Upper lobe of left lung (tissue), 4 donors: Measurements from ENCODE around the gene C1D.

Experiments
- CTCF ChIP-seq, 6 experiments: fragments of 450-650 bp in 4 of 6; fragments of 200-600 bp in 2 of 6; sonication (generic) in 2 of 6; IDR thresholded peaks; one replicate each; pipeline ENCODE4 v1.5.1; 2016 to 2019; ENCODE audit warnings: antibody characterized with exemption in 6 of 6
- POLR2A ChIP-seq, 4 donors: fragments of 450-650 bp; IDR thresholded peaks; one replicate each; pipeline ENCODE4 v1.5.1; 2016 to 2017; ENCODE audit warnings: antibody characterized with exemption in 4 of 4, mild to moderate bottlenecking in 2 of 4

- TF ChIP-seq CTCF (IDR thresholded peaks at IDR 0.05) (no peak), POLR2A (IDR thresholded peaks at IDR 0.05) (no peak)
Observed at GRCh38 chr2:68100189-68100588, 37.4 kb upstream of the C1D start.
